Ishikawa (cell line): ENCODE results near the gene TTLL1.

Experiments used
- CEBPB ChIP-seq: IDR thresholded peaks from 2 replicates; pipeline ENCODE4 v1.6.1; 2012
- CREB1 ChIP-seq: IDR thresholded peaks from 2 replicates; pipeline ENCODE4 v1.6.1; 2012; ENCODE audit warnings: low read depth
- EGR1 ChIP-seq: IDR thresholded peaks from 2 replicates; pipeline ENCODE4 v1.6.1; 2012
- EP300 ChIP-seq: IDR thresholded peaks from 2 replicates; pipeline ENCODE4 v1.6.1; 2012; ENCODE audit warnings: borderline replicate concordance
- FOXM1 ChIP-seq: IDR thresholded peaks from 2 replicates; pipeline ENCODE4 v1.6.1; 2012; ENCODE audit warnings: low read depth, borderline replicate concordance
- NFIC ChIP-seq: IDR thresholded peaks from 2 replicates; pipeline ENCODE4 v1.6.1; 2012
- RAD21 ChIP-seq: IDR thresholded peaks from 2 replicates; pipeline ENCODE4 v1.6.1; 2012; ENCODE audit warnings: low read depth
- TAF1 ChIP-seq: IDR thresholded peaks from 2 replicates; pipeline ENCODE4 v1.6.1; 2012; ENCODE audit warnings: low read depth, mild to moderate bottlenecking
- TCF12 ChIP-seq: IDR thresholded peaks from 2 replicates; pipeline ENCODE4 v1.6.1; 2012; ENCODE audit warnings: low read depth
- TEAD4 ChIP-seq: IDR thresholded peaks from 2 replicates; pipeline ENCODE4 v1.6.1; 2012
- YY1 ChIP-seq: IDR thresholded peaks from 2 replicates; pipeline ENCODE4 v1.6.1; 2012; ENCODE audit warnings: low read depth
- ZBTB7A ChIP-seq: IDR thresholded peaks from 2 replicates; pipeline ENCODE4 v1.6.1; 2012; ENCODE audit warnings: low read depth
- TF ChIP-seq, protein P1 (sequence below): IDR thresholded peaks from 2 replicates; pipeline ENCODE4 v1.6.1; 2012; ENCODE audit warnings: low read depth, mild to moderate bottlenecking
- TF ChIP-seq, protein P2 (sequence below): IDR thresholded peaks from 2 replicates; pipeline ENCODE4 v1.6.1; 2012
- TF ChIP-seq, protein P3 (sequence below): IDR thresholded peaks from 2 replicates; pipeline ENCODE4 v1.6.1; 2012

The TTLL1 gene

DNA sequence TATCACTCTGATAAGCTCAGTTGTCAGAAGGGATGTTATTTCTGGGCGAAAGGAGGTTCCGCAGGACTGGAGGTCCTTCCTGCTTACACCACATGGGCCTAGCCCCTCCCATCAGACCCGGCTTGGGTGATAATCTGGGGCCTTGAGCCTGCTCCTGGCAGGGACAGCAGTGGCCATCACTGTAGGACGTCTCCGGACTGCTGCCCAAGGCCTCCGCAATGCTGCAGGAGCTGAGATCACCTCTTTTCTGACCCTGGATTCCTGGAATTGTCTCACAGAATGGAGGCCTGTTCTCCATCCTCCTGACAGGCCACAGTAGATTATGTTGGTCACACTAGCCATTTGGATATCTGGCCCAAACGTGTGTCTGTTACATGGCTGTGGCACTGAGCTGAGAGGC lies 12.1 kb upstream of the TTLL1 start:
- TF ChIP-seq FOXM1 = no peak
- TF ChIP-seq TCF12 = no peak
- TF ChIP-seq RAD21 = no peak
- TF ChIP-seq CREB1 = no peak
- TF ChIP-seq TEAD4 = no peak
- TF ChIP-seq EP300 = no peak
- TF ChIP-seq TAF1 = no peak
- TF ChIP-seq YY1 = no peak
- TF ChIP-seq EGR1 = no peak
- TF ChIP-seq NFIC = no peak
- TF ChIP-seq, protein P1, sequence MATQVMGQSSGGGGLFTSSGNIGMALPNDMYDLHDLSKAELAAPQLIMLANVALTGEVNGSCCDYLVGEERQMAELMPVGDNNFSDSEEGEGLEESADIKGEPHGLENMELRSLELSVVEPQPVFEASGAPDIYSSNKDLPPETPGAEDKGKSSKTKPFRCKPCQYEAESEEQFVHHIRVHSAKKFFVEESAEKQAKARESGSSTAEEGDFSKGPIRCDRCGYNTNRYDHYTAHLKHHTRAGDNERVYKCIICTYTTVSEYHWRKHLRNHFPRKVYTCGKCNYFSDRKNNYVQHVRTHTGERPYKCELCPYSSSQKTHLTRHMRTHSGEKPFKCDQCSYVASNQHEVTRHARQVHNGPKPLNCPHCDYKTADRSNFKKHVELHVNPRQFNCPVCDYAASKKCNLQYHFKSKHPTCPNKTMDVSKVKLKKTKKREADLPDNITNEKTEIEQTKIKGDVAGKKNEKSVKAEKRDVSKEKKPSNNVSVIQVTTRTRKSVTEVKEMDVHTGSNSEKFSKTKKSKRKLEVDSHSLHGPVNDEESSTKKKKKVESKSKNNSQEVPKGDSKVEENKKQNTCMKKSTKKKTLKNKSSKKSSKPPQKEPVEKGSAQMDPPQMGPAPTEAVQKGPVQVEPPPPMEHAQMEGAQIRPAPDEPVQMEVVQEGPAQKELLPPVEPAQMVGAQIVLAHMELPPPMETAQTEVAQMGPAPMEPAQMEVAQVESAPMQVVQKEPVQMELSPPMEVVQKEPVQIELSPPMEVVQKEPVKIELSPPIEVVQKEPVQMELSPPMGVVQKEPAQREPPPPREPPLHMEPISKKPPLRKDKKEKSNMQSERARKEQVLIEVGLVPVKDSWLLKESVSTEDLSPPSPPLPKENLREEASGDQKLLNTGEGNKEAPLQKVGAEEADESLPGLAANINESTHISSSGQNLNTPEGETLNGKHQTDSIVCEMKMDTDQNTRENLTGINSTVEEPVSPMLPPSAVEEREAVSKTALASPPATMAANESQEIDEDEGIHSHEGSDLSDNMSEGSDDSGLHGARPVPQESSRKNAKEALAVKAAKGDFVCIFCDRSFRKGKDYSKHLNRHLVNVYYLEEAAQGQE = no peak
- TF ChIP-seq CEBPB = no peak
- TF ChIP-seq, protein P2, sequence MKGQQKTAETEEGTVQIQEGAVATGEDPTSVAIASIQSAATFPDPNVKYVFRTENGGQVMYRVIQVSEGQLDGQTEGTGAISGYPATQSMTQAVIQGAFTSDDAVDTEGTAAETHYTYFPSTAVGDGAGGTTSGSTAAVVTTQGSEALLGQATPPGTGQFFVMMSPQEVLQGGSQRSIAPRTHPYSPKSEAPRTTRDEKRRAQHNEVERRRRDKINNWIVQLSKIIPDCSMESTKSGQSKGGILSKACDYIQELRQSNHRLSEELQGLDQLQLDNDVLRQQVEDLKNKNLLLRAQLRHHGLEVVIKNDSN = no peak
- TF ChIP-seq, protein P3, sequence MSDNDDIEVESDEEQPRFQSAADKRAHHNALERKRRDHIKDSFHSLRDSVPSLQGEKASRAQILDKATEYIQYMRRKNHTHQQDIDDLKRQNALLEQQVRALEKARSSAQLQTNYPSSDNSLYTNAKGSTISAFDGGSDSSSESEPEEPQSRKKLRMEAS = no peak
- no peak for TF ChIP-seq ZBTB7A

DNA sequence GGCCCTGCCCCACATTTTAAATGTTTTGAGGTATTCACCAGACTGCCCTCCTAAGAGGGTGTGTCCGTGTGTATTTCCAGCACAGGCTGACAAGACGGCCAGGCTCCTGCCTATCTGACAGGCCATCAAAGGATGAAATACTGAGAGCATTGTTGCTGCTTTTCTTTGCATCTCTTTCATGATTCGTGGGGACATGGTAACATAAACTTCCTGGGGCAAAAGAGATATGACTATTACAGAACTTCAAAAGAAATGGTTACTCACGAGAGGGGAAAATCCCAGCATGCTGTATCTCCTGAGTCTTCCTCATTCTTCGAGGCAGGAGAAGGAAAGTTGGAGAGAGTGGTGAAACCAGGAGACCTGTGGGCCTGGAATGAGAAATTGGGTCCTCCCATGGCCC lies 11.0 kb upstream of the TTLL1 start:
- TF ChIP-seq CREB1 = no peak

DNA sequence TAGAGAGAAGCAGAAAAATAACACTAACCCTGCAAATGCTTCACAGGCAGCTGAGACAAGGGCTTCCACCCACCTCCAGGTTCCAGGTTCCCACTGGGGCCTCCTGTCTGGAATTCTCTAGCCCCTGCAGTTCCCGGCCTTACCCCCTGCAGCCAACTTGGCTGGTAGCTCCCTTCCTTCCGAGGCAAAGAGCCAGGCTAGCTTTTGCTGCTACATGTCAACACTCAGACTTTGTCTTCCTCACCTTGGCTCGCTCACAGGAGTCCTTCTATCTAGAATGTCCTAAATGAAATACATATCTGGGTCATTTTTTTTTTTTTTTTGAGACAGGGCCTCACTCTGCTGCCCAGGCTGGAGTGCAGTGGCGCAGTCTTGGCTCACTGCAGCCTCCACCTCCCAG lies 9.9 kb upstream of the TTLL1 start:
- TF ChIP-seq TCF12 (no peak), EGR1 (no peak), YY1 (no peak), FOXM1 (no peak), NFIC (no peak), RAD21 (no peak), CEBPB (no peak), EP300 (no peak), ZBTB7A (no peak), TAF1 (no peak), TEAD4 (no peak)
- TF ChIP-seq, protein P1 = no peak

DNA sequence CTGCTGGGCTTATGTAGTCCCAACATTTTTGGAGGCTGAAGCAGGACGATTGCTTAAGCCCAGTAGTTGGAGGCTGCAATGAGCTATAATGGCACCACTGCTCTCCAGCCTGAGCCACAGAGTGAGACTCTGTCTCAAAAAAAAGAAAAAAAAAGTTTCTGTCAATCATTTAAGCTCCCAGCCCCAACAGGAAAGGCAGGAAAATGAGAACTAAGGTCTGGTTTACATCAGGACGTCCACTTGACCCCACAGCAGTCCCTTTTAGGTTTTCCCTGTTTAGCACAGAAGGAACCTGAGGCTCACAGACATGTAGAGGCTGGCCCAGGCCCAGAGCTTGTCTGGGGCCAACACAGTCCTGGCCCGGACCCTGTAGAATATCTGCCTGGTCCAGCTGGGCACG lies 9.2 kb upstream of the TTLL1 start:
- TF ChIP-seq TCF12 = no peak
- TF ChIP-seq TAF1 = no peak
- TF ChIP-seq EP300 = no peak
- TF ChIP-seq, protein P1 = no peak

DNA sequence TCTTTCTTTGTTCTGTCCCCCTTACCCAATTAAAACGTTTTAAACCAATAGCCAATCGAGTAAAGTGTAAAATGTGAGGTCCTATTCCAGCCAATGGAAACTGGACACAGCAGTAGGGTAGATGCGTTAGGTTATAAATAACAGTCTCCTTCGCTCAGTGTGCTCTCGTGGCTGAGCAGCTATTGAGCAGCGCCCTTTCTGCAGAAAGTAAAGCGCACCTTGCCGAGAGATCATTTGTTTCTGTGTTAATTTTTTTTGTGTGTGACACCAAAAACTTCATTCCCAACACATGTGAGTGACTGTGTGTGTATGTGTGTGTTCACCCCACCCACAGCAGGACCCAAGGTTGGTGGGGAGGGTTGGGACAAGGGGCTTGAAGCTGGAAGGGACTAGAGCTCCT lies 7.2 kb upstream of the TTLL1 start:
- TF ChIP-seq, protein P3 = no peak
- TF ChIP-seq CEBPB = no peak
- TF ChIP-seq FOXM1 = no peak
- TF ChIP-seq TAF1 = no peak
- no peak for TF ChIP-seq TCF12
- no peak for TF ChIP-seq EP300
- no peak for TF ChIP-seq TEAD4
- TF ChIP-seq ZBTB7A = no peak
- TF ChIP-seq, protein P2 = no peak
- TF ChIP-seq, protein P1 = no peak
- no peak for TF ChIP-seq CREB1
- no peak for TF ChIP-seq RAD21
- no peak for TF ChIP-seq EGR1
- TF ChIP-seq NFIC = no peak
- TF ChIP-seq YY1 = no peak
